ENCODE results near the gene FAM8A1.

Gene FAM8A1

DNA sequence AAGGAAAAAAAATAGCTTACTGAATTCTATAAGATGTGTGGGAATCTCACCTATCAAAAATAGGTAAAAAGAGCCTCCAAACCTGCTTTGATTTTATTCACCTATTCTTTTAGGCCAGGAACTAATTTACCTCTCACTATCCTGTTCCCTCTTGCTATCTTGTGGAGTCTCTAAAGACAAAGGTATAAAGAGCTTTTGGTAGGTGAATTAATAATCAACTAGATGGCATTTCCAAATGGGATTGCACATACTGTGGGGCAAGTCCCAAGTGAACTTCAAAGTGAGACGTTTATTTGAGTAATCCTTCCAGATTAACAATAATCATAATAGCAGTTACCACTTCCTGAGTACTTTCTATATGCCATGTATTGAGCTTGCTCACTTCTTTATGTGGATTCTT, 2.8 kb downstream of the FAM8A1 start:
- DNase-seq: no peak

DNA sequence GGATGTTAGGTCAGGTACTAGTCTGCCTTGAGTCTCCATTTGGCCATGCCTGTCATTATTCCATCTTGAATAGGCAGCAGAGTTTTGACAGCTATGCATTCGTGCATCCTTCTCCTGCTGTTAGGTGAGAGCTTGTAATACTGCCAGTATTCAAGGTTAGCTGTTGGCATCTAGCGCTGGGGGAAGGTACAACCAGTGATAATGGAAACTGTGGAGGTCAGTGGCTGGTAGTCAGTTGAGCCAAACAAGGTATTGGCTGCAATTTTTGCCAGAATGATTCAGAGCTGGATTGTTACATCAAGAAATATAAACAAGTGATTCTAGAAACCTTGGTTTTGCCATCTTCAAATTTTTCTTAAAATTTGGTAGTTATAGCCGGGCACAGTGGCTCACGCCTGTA, 6.5 kb downstream of the FAM8A1 start:
- no peak for DNase-seq

DNA sequence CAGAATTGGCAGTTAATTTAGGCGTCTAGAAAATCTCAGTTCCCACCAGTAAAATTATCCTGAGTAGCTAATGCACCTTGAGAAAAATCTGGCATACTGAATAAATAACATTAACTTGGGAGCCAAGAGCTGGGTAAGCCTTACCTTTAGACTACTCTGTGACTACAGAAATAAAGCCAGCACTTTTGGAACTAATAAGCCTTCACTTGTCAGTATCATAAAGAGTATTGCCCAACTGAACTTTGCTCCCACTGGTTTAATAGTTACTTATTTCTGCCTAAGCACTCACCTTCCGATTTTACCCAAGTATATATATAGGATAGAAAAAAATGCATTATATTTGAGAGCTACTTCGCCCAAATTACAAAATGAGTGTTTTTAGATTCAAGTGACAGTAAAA, 10.7 kb downstream of the FAM8A1 start:
- DNase-seq: no peak

DNA sequence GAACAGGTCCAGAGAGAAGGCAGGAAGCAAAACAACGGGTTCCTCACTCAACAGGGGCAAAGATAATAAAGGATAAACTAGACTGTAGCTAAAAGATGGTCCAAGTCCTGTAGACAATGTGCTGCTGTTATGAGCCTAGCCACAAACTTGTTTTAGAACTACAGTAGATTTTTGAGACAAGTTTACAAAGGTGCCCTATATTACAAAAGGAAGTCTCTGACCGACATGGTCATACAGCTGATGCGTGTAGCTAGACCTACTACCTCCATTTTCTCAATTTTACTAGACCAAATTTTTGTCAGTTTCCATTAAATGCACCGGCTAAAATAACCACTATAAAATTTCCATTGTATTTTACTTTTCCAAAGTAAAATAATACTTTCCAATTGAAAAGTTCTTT, 11.9 kb downstream of the FAM8A1 start:
- DNase-seq: no peak

DNA sequence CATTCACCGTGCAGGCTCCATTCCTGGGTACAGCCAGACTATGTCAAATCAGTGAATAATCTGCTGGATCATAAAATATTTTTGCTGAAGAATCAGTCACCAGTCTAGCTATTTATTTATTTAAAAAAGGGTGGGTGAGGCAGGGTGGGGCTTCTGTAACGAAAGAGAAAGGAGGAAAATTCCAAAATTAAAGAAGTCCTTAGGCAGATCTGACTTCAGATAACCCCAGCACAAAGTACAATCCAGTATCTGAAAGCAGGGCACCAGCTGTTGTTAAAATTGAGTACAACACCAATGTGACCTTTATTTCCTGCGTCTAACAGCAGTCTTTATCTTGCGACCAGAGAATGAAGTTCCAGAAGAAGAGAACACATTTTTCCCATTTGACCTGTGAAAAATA, 15.7 kb downstream of the FAM8A1 start:
- DNase-seq: no peak

DNA sequence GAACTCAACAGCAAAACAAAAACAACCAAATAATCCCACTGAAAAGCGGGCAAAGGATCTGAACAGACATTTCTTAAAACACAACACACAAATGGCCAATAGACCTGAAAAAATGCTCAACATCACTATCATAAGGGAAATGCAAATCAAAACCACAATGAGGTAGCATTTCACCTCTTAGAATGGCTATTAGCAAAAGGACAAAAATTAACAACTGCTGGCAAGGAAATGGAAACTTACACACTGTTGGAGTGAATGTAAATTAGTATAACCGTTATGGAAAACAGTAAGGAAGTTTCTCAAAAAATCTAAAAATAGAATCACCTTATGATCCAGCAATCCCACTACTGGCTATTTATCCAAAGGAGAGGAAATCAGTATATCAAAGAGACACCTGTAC, 20.9 kb downstream of the FAM8A1 start:
- DNase-seq: no peak

DNA sequence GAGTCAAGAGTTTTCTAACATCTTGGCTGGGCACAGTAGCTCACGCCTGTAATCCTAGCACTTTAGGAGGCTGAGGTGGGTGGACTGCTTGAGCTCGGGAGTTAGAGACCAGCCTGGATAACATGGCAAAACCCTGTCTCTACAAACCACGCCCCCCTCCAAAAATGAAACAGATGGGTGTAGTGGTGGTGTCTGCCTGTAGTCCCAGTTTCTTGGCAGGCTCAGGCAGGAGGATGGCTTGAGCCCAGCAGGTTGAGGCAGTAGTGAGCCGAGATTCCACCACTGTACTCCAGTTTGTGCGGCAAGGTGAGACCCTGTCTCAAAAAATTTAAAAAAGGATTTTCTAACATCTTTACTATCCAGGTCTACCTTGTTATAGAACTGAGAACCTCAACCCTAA, 22.0 kb downstream of the FAM8A1 start:
- no peak for DNase-seq

DNA sequence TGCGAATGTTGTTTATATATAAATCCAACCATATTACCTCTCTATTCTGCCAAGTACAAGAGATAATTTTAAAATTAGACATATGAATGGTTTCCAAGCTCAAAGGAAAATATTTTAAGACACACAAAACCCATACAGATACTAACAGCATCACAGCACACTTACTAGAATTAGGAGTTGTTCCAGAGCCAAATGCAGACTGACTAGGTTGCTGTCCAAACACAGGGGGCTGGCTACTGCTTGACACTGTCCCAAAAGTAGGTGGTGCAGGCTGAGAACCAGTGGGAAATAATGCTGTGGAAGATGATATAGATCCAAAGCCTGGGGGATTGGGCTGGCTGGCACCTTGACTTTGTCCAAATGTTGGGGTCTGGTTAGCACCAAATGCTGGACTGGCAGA, 24.3 kb downstream of the FAM8A1 start:
- no peak for DNase-seq

DNA sequence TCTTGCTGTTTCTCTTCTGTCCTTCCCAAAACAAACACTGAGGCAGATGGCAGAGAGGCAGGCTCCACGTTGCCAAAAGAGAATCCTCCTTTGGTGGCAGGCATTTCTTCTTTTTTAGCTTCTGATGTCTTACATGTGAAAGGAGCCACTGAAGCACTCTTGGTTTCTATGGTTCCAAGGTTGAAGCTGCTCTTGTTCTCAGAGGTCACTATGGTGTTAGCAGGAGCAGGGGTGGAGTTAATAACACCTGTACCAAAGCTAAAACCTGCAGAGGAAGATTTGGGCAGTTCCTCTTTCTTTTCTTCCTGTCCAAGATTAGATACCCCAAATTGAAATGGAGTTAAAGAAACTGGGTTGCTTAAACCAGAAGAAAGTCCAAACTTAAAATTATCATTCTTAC, 28.8 kb downstream of the FAM8A1 start:
- no peak for DNase-seq

DNA sequence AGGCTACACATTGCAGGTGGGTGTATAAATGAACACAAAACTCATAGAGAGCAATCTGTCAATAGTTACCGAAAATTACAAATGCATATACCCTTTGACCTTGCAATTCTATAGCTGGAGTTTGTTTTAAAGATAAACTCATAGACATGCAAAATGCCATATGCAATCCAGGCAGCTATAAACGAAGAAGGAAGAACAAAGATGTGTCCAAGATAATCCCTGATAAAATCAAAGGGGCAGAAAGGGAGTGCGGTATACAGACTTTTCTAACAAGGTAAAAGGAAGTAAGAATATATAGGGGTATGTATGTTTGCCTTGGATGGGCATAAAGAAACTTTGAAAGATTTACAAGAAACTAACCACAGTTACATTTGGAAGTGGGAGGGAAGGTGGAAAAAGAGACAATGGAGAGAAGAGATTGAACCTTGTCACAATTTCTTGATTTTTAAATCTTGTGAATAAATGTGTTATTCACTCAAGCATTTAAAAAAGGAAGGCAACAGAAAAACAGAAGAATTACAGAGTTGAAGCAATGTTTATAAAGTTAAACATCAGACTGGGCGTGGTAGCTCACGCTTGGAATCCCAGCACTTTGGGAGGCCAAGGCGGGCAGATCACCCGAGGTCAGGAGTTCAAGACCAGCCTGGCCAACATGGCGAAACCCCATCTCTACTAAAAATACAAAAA, 29.9 kb downstream of the FAM8A1 start:
- DNase-seq: no peak

DNA sequence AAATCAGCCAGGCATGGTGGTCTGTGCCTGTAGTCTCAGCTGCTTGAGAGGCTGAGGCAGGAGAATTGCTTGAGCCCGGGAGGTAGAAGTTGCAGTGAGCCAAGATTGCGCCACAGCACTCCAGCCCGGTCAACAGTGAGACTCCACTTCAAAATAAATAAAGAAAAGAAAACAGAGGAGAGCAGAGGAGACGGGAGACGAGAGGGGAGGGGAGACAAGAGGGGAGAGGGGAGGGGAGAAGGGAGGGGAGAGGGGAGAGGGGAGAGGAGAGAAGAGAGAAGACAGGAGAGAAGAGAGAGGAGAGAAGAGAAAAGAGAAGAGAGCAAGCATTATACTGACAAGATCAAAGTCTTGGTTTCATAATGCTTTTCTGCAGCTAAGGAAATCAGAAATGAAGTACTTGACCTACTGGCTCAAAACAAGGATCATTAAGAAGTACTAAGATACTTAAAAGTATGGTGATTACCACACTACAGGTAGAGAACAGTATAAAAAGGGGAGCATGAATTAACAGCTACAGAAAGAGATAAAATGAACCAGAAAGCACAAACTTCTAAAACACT, 30.5 kb downstream of the FAM8A1 start:
- DNase-seq: no peak

DNA sequence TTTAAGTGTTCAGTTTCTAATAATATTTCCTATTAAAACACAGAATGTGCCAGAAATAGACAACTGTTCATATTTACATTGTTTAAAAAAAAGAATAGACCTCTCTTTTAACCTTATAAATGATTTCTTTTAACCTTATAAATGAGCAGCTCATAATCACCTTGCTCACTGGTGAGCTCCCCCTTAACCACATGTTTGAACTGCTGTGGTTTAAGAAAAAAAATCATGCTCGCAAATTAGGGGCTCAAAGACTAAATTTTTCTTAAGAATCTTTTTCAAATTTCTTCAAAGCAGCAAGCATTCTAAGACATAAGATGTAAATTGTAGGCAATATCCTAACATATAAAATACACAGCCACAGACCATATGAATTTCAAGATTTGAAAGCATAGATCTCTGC, 32.8 kb downstream of the FAM8A1 start:
- DNase-seq: no peak

DNA sequence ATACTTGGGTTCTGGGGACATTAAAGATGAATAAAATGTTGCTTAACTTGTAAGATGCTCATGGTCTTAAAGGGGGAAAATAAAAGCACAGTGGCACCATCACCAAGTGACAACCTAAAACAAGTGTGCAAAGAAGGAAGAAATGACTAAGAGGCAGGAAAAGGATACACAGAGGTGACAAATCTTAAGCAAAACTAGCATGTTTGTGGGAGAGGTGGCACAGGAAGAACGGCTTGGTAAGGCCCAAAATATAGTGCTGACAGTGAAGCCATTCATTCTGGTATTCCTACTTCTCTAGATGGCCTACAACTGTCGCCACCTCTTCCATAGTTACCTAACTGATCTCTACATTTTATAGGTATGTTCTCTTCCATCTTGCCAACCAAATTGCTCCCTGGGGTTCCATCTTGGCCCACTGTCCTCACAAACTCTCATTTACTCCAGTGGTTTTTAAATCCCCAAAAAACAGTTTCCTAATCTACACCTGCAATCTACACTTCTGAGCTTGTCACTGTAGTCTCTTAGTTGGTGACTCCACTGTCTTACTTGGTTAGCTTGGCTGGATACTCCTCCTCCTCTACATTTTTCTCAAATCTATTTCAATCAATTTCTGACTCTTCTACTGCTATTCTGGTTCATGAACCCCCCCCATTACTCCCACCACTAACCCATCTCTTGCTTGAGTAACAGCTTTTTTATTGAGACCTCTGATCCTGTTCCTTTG, 33.5 kb downstream of the FAM8A1 start:
- no peak for DNase-seq

DNA sequence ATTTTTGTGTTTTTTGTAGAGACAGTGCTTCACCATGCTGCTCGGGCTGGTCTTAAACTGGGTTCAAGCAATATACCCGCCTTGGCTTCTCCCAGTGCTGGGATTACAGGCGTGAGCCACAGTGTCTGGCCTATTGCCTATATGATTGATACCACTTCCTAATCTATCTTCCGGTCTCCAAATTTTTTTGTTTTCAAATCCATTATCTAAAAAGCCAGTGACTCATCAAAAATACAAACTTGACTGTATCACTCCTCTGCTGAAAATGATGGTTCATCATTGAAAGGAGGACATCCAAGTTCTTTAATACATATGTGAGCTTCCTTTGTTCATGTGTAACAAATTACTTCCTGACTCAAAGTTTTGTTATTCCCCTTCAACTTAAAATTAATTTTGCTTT, 35.5 kb downstream of the FAM8A1 start:
- no peak for DNase-seq

DNA sequence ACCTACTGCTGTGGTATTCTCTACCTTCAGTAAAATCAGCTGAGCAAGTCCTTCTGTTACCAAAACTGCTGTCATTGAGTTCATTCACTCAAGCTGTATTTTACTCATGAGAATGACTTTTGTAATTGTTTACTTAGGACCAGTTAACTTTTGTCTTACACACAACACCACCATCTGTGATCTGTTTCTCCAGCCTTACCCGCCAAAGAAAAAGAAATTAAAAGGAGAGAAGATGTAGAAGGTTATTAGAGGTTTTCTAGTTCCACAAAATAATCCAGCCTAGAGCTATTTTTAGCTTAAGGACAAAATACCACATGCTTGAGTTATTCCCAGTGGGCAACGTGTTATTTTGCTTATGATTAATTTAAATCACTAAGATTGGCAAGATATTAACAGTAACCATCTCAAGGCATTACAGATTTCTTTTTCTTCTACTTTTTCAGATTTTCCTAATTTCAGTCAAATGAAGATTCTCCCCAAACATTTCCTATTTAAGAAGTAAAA, 38.2 kb downstream of the FAM8A1 start:
- no peak for DNase-seq

DNA sequence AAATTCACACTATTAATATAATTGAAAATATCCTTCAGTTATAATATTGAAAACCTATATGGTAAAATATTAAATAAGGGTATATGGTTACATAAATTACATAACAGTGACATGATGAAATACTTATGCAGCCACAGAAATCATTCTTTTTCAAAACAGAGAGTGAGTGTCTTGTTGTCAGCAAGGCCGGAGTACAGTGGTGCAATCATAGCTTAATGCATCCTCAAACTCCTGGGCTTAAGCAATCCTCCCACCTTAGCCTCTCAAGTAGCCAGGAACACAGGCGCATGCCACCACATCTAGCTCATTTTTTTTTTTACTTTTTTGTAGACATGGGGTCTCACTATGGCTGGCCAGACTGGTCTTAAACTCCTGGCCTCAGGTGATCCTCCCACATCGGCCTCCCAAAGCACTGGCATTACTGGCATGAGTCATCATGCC, 40.4 kb downstream of the FAM8A1 start:
- no peak for DNase-seq

DNA sequence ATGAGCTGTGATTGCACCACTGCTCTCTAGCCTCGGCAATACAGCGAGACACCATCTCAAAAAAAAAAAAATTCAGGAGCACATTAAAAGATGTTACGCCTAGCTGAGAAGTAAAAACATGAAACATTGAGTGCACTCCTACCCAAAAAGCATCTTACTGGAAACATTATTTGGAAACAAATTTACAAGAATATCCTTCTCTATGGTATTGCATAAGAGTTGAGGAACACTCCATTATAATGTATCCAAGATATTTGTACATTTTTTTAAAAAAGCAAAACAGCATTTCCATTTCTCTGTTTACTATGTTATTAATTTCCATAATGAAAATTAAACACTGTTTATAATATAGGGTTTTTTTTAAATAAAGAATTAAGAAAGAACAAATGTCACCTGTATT, 48.6 kb downstream of the FAM8A1 start:
- DNase-seq: no peak

DNA sequence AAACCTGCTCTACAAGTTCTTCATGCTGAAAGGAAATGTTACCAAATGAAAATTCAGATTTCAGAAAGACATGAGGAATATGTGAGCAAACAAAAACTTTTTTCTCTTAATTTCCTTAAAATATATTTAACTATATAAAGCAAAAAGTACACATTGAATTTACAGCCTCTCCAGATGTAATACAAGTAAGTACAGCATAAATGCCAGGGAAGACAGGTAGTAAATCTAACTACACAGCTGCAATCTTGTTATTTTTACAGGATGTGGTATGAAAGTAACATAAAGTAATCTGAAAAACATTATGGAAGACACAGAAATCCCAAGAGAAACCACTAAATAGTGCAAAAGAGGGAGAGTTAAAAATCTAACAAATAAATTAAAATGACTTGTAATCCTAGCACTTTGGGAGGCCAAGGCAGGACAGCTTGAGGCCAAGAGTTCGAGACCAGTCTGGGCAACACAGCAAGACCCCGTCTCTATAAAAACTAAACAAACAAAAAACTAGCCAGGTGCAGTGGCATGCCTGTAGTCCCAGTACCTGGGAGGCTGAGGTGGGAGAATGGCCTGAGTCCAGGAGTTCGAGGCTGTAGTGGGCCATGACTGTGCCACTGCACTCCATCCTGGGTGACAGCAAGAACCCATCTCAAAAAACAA, 50.7 kb downstream of the FAM8A1 start:
- no peak for DNase-seq

DNA sequence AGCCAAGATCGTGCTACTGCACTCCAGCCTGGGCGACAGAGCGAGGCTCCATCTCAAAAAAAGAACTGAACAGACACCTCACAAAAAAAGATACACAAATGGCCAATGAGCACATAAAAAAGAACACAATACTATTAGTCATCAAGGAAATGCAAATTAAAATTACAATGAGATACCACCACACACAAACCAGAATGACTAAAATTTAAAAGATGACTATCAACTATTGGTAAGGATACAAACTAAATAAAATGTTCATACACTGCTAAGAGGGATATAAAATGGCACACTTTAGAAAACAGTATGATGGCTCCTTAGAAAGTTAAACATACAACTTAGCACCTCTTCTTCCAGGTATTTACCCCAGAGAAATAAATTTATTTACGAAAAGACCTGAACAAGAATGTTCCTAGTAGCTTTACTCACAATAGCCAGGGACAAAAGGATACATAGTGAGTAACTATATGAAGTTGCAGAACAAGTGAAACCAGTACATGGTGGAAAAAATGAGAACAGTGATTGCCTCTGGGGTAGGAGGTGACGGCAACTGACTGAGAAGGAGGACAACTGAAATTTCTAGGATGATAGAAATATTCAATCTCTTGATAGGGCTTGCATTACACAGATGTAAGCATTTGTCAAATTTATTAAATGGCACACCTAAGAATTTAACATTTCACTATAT, 53.2 kb downstream of the FAM8A1 start:
- no peak for DNase-seq

DNA sequence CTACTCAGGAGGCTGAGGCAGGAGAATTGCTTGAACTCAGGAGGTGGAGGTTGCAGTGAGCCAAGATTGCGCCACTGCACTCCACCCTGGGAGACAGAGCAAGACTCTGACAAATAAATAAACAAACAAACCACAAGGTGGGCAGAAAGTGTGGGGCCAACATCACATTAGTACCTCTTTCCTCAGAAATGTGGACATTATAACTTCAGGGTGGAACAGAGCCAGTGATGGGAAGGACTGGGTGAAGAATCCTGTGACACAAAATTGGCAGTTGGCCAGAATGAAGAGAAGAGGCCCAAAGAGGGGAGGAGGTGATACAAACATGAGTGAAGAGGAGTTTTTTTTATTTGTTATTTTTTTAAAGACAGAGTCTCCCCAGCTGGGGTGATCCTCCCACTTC, 56.0 kb downstream of the FAM8A1 start:
- DNase-seq: no peak

DNA sequence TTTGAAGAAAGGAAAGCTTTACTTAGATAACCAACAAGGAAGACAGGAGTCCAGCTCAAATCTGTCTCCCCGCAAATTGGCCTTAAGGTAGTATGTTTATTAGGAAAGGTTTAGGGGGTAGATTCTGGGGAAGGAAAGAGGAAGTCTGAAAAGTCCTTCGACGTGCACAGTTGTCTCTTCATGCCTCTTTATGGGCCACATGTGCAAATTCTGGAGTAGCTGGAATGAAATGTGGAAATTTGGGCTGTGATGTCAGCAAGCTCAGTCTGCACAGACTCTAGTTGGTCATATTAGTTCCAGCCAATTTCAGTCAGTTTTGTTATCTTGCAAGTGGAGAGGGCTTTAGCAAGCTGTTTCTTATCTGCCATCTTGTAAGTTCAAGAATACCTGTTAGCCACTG, 56.5 kb downstream of the FAM8A1 start:
- DNase-seq: no peak

Data from stimulated activated naive CD4-positive, alpha-beta T cell (primary cell).